ENCODE measurements around the gene GOLGA6L26.
"Not testable (repeated sequence)": the region's sequence is repeated elsewhere in the genome, so short reads cannot be mapped to it uniquely, and the experiment has no call there.

- TF ChIP-seq CTCF (IDR thresholded peaks at IDR 0.05; ENCODE audit: insufficient read depth, low read depth, low read length); EZH2 (IDR thresholded peaks at IDR 0.05; ENCODE audit: insufficient read depth, low read length): not testable (repeated sequence)
These were observed 39.0 kb upstream of the GOLGA6L26 start for GRCh38 chr15:23372891-23373600.
